Renal cortical epithelial cell (primary cell): ENCODE results near the gene HTR6. TPM values are rescaled to one million over a fixed set of nuclear protein-coding genes. Genes with fewer than 3 reads are reported as not detected.
A peak's percentile ranks its signal among the peaks of the same experiment; 100 is the strongest.

Source experiments
- DNase-seq: peaks from one replicate; pipeline ENCODE4 v3.0.0-alpha.2; 2011; ENCODE audit warnings: low read depth
- total RNA-seq: library from RNA; depleted of rRNA; stranded (reverse); fragments of >200 nt; gene quantifications from 2 replicates; pipeline ENCODE4 v1.2.3, GENCODE V29; 2014

Gene HTR6
- total RNA-seq, 1 donor from 2014 or later, result not detected

DNA sequence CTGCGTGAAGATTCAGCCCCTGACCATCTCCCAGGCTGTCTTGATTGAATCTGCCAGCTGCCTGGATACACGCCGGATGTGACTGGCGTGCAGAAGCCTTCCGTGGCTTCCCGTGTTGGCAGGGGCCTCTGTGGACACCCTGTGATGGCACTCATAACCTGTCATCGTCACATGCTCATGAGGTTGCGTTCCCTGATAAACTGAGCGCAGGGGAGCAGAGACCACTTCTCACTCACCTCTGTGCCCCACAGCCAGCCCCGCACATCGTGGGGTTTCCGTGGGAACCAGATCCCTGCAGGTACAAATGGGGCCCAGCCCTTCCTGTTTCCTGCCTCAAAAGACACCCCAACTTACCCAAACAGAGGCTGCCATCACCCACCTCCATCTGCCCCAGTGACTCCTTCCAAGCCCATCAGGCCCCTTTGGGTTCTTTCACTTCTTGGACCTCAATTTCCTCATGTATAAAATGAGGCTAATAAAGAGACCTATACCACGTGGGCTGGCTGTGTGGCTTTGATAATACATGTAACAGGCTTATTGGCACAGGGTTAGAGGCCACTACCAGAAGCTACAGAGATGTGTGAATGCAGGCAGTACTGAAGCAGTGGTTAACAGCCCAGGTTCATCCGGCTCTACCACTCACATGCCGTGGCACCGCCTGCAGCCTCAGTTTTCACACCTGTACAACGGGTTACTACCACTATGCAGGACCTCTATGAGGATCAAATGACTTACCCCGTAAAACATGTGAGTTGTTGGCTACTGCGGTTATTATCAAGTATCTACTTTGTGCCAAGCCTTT lies 23.6 kb downstream of the HTR6 start:
- no peak for DNase-seq

DNA sequence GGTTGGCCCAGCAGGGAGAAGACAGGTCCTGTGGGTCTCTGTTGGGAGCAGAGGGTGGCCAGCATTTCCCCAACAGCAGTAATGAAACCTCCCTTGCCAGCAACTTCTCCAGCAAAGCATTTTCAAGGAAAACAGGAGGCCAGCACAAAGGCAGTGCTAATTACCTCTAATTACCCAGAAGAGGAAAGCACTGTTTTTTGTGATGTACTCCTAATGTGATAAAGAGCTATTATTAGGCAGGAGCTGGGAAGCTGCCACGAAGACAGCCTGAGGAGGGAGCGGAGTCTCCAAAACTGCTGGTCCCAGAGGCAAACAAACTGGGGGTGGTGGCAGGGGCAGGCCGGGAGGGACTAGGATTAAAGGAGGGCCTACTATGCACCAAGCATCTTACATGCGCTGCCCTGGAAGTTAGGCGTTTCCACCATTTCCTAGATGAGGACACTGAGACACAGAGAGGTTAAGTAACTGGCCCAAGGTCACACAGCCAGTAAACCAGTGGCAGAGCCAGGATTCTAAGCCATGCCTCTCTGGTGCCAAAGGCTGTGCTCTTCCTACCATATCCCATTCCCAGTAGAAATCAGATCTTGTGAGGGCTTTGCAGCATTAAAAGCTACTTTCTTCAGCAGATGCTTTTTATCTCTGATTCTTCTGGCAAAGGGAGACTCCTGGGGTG lies 24.5 kb downstream of the HTR6 start:
- DNase-seq, result no peak

DNA sequence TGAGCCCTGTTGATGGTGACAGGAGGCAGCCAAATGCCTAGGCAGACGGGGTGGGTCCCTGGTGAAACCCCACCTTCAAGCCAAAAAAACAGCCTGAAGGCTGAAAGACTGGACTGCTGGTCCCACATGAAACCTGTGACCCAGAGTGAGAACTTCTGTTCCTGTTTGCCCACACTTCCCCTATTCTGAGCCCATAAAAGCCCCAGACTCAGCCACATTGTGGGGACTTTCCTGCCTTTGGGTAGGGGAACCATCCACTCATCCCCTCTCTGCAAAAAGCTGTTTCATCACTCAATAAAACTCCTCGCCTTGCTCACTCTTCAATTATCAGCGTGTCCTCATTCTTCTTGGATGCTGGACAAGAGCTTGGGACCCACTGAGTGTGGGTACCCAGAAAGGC lies 25.2 kb downstream of the HTR6 start:
- DNase-seq, result no peak

GRCh38 chr1:19690342-19690741 lies 25.7 kb downstream of the HTR6 start:
- DNase-seq, result no peak

GRCh38 chr1:19694298-19694697 lies 29.6 kb downstream of the HTR6 start:
- no peak for DNase-seq

- DNase-seq, result no peak
Observed at GRCh38 chr1:19695772-19696171, 31.1 kb downstream of the HTR6 start.

DNA sequence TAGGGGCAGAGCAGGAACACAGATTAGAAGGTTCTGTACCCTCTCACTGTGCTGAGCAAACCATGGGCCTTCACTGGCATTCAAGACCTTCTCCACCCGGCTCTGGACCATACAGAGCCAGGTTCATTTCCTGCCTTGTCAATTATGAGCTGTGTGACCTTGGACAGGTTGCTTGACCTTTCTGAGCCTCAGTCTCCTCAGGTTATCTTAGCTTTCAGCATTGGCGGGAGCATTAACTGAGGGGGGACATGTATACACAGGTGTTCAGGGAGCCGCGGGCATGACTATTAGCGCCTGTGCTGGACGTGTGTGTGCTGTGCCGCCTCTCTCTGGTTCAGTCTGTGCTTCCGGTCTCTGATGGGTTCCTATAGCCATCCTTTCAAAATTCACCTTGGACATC lies 32.1 kb downstream of the HTR6 start:
- DNase-seq, result no peak

GRCh38 chr1:19698181-19698580 lies 33.5 kb downstream of the HTR6 start:
- no peak for DNase-seq

DNA sequence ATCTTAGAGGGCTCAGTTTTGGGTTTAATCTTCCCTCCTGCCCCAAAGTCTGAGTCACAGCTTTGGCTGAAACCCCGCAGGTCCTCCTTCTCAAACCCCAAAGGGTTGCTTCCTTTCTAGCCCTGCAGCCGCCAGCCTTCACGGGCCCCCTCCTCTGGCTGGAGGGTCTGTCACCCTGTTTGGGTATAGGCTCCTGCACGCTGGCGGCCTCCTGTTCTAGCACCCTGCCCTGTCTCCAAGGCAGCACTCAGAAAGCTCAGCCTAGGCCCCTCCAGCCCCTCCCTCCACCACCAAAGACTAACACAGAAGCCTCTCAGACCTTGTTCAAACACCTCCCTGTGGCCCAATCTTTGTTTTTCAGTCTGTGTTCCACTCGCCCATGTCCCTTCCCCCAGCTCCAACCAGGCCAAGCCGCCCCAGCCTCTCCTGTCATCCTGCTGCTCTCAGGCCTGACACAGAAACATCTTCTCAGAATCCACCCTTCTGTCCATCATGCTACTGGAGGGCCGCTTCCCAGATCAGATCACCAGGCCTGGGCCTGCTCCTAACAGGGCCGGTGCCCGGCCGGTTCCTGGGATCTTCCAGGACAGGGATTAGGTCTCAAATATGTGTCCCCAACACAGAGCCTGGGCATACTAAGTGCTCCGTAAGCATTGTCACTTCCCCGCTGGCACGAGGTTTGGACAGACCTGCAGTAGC lies 35.6 kb downstream of the HTR6 start:
- DNase-seq, result no peak

DNA sequence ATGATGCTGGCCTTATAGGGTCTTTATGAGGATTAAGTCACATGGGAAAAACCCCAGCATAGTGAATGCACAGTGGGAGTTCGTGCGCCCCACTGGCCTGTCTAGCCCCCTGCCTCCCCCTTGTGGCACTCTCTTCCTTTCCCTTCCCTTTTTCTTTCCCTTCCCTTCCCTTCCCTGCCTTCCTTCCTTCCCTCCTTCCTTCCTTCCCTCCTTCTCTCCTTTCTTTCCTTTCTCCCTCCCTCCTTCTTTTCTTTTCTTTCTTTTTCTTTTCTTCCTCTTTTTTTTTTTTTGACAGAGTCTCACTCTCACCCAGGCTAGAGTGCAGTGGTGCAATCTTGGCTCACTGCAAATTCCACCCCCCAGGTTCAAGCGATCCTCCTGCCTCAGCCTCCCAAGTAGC lies 38.6 kb downstream of the HTR6 start:
- DNase-seq, result no peak

GRCh38 chr1:19704247-19705113 lies 39.8 kb downstream of the HTR6 start:
- DNase-seq, result peak; percentile 45

- DNase-seq, result no peak
Observed at GRCh38 chr1:19705464-19705863, 40.8 kb downstream of the HTR6 start.

- no peak for DNase-seq
Observed at GRCh38 chr1:19706136-19706535, 41.5 kb downstream of the HTR6 start.

DNA sequence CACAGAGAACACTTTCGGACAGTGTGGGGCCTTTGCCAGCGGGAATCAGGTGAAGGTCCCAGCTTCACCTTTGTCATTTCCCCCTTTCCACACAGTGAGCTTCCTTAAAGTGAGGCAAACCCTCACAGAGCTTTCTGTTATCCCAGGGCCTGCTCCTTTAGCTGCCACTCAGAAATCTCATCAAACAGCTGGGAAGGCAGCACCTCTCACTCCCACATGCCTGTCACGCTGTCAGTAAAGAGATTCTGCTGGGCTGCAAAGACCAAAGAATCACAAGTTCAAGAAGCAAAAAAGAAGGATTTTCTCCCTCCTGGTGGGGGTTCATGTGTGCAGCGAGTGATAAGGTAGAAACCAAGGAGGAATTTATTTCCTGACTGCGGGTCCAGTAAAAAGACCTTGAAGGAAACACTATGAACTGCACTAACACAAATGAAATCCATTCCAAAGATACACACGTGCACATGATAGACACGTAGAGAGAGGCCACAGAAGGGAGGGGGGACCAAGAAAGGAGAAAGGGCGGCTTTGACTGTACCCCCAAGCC lies 44.0 kb downstream of the HTR6 start:
- no peak for DNase-seq

- DNase-seq, result no peak
Observed at GRCh38 chr1:19709260-19709793, 44.7 kb downstream of the HTR6 start.

DNA sequence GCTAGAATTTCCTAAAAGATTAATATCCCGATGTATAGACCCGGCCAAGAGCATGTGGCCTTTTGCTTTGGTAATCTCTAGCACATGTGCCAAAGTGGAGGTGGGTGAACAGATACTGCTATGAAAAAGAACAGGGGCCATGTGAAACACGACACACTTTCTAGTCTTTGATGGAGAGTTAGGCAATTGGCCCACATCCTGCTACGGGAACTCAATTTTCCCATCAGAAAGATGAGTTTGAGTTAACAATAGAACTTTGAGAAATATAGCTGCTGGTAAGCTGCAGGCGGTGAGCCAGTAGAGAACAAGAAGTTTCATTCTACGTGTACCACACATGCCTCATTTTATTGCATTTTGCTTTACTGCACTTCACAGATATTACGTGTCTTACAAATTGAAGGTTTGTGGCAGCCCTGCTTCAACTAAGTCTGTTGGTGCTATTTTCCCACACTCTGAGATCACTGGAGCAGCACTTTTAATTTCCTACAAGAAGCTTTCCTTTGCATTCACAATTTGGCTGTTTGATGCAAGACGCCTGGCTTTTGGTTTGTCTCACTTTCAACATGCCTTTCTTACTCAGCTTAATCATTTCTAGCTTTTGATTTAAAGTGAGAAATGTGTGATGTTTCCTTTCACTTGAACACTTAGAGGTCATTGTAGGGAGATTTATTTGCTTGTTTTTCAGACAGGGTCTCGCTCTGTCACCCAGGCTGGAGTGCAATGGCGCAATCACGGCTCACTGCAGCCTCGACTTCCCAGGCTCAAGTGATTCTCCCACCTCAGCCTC lies 46.3 kb downstream of the HTR6 start:
- peak; percentile 88 for DNase-seq

GRCh38 chr1:19712928-19713327 lies 48.3 kb downstream of the HTR6 start:
- DNase-seq, result no peak

- peak; percentile 95 for DNase-seq
Observed at GRCh38 chr1:19715334-19716203, 50.9 kb downstream of the HTR6 start.

DNA sequence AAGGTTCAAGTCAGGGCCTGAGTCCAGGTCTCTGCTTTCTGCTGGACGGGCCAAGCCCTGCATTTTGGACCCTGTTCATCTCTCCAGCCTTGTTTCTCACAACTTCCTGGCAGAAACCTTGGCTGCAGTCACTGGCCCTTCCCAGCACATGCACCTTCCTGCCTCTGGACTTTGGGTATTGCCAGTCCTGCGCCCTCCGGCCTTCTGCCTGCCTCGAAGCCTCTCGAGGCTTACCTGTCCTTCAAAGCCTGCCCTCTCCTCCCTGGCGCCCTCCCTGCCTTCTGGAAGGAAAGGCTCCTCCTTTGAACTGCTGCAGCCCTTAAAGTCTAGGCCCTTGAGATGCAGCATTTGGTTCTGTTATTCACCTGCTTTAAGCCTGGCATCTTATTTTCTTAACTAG lies 52.8 kb downstream of the HTR6 start:
- DNase-seq, result no peak
